H7 (cell line): Measurements from ENCODE around the gene GOLT1A. TPM values are rescaled to one million over a fixed set of nuclear protein-coding genes. Genes with fewer than 3 reads are reported as not detected.
"Not testable (repeated sequence)": the region's sequence is repeated elsewhere in the genome, so short reads cannot be mapped to it uniquely, and the experiment has no call there.

ENCODE experiments used
- DNase-seq: peaks from one replicate; pipeline ENCODE4 v3.0.0; 2012
- H3K27me3 ChIP-seq: 2 replicates; pipeline ENCODE4 v1.6.0; 2011; ENCODE audit warnings: mild to moderate bottlenecking, low read length; ENCODE audit not compliant: control insufficient read depth, insufficient read depth
- H3K36me3 ChIP-seq: replicated peaks from 2 replicates; pipeline ENCODE4 v1.5.1; 2011; ENCODE audit warnings: low read length; ENCODE audit not compliant: control insufficient read depth, insufficient read depth
- H3K4me3 ChIP-seq: 2 replicates; pipeline ENCODE4 v1.5.1; 2011; ENCODE audit warnings: low read depth, mild to moderate bottlenecking, control low read depth, low read length, moderate library complexity; ENCODE audit not compliant: insufficient read depth
- total RNA-seq: library from RNA; depleted of rRNA; stranded (reverse); fragments of >200 nt; shearing (Covaris generic); gene quantifications from 2 replicates; pipeline ENCODE4 v1.2.3, GENCODE V29; 2014

The GOLT1A gene
- total RNA-seq, 1 experiment from 2014 or later, result 0.76 TPM

- no peaks in the 10 kb centered on the region for H3K27me3 ChIP-seq
- H3K4me3 ChIP-seq, result no peak overlapping the region
- no peaks in the 10 kb centered on the region for H3K36me3 ChIP-seq
- no peak for DNase-seq
Measured at GRCh38 chr1:204254031-204254661, 40.4 kb upstream of the GOLT1A start.

- DNase-seq, result no peak
- Histone ChIP-seq H3K27me3 (no peaks in the 10 kb centered on the region), H3K4me3 (no peak overlapping the region), H3K36me3 (no peaks in the 10 kb centered on the region)
Measured at GRCh38 chr1:204251926-204252689, 38.3 kb upstream of the GOLT1A start.

GRCh38 chr1:204251286-204251685 is 37.5 kb upstream of the GOLT1A start:
- no peak overlapping the region for H3K4me3 ChIP-seq
- no peaks in the 10 kb centered on the region for H3K27me3 ChIP-seq
- H3K36me3 ChIP-seq, result no peaks in the 10 kb centered on the region
- DNase-seq, result no peak

DNA sequence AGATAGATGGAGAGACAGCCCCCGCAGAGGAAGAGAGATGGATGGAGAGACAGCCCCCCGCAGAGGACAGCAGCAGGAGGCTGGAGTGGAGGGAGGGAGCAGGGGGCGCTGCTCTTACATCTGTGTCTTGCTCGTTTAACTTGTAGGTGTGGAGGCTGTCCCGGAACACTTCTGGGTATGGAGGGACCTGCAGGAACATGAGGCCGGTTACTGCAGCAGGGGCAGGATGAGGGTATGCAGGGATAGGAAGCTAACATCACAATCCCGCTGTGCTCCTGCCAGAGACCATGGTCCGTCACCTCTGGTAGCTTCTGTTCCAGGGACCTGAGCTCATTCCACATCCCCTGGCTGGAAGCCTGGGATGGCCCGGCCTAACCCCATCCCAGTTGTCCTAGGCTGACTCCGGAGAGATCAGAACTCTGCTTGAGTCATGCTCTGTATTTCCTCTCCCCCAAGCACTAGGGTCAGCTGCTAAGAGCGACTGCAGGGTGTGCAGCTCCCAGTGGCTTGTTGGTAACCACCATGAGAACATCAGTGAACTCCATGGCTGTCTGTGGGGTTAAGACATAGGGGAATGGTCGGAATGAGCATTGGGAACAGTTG is 36.7 kb upstream of the GOLT1A start:
- no peak for DNase-seq
- Histone ChIP-seq H3K4me3 (no peak overlapping the region), H3K36me3 (no peaks in the 10 kb centered on the region)

DNA sequence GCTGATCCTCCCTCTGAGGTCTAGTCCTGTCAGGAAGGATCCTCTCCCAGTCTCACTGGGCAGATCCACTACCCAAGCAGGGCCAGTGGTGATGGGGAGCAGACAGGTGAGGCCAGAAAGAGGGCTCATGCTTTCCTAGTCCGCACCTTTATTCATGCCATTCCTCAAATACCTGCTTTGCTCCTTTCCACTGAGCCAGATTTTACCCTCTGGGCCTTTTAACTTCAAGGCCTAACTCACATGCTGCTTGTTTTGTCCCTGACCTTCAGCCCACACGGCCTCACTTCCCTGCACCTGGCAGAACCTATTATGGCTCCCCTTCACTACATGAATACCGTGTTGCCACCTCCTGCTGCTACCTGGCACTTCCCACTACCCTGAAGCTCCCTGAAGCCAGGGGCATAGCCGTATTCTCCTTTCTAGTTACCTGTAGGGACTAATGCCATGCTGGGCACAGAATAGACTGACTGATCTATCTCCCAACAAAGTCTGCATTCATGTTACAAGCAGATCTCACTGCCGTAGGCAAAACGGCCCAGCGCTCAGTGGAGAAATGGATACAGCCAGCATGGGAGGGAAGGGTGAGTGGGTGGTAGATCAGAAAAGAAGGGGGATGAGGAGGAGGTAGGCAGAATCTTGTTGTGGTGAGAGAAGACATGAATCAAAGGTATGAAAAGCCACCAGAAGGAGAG is 36.1 kb upstream of the GOLT1A start:
- Histone ChIP-seq H3K4me3 (no peak overlapping the region), H3K36me3 (no peaks in the 10 kb centered on the region), H3K27me3 (no peaks in the 10 kb centered on the region)
- no peak for DNase-seq

More for the DNA sequence above, 36.7 kb upstream of the GOLT1A start:
- H3K27me3 ChIP-seq, result no peaks in the 10 kb centered on the region

DNA sequence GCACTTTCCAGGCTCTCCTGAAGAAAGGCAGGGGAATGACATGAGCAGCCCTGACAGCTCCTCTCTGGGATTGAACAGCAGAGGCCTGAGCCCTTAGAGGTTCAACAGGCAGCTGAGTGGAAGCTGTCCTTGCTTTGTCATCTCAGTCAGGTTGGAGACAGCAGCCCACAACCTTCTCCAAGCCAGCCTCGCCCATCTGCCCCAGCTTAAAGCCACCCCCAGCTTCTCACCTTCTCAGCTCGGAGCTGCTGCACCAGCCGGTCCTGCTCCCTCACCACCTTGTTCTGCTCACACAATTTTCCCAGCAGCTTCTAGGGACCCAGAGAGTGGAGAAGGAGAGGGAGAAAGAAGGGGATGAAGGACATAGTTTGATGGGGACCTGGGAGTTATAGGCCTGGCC is 35.2 kb upstream of the GOLT1A start:
- Histone ChIP-seq H3K36me3 (no peaks in the 10 kb centered on the region), H3K4me3 (no peak overlapping the region), H3K27me3 (no peaks in the 10 kb centered on the region)
- DNase-seq, result no peak

DNA sequence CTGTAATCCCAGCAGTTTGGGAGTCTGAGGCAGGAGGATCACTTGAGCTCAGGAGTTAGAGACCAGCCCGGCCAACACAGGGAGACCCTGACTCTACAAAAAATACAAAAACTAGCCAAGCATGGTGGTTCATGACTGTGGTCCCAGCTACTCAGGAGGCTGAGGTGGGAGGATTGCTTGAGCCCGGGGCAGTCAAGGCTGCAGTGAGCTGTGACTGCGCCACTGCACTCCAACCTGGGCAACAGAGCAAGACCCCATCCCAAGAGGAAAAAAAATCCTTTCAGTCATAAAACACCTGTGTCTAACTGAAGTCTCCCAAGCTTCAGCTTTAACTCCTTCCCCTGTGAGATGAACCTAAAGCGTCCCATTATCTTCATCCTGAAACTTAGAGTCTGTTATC is 33.1 kb upstream of the GOLT1A start:
- H3K27me3 ChIP-seq, result no peaks in the 10 kb centered on the region
- no peak overlapping the region for H3K4me3 ChIP-seq

DNA sequence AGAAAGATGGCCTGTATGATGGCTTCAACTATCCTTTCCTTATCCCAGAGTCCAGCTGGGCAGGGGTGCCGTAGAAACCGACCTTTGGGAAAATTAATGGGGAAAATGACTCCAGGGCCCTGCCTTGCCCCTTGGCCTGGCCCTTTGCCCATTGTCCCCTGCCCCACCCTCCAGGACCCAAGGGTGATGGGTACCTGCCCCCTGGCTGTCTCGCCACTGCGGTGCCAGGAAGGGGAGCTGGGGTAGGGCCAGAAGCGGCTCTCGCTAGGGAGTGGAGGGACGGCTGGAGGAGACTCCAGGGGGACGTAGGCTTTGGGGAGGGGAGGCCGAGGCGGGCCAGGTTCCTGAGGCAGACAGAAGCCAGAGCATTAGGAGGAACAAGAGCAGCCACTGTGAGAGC is 29.1 kb upstream of the GOLT1A start:
- Histone ChIP-seq H3K36me3 (no peaks in the 10 kb centered on the region), H3K27me3 (no peaks in the 10 kb centered on the region), H3K4me3 (no peak overlapping the region)
- no peak for DNase-seq

More for the DNA sequence above, 33.1 kb upstream of the GOLT1A start:
- DNase-seq, result no peak
- no peaks in the 10 kb centered on the region for H3K36me3 ChIP-seq

- Histone ChIP-seq H3K36me3 (no peaks in the 10 kb centered on the region), H3K27me3 (no peaks in the 10 kb centered on the region), H3K4me3 (no peak overlapping the region)
- DNase-seq, result no peak
Measured at GRCh38 chr1:204241914-204242313, 28.1 kb upstream of the GOLT1A start.

- H3K36me3 ChIP-seq, result no peaks in the 10 kb centered on the region
- H3K4me3 ChIP-seq, result no peak overlapping the region
Measured at GRCh38 chr1:204241050-204241449, 27.3 kb upstream of the GOLT1A start.

DNA sequence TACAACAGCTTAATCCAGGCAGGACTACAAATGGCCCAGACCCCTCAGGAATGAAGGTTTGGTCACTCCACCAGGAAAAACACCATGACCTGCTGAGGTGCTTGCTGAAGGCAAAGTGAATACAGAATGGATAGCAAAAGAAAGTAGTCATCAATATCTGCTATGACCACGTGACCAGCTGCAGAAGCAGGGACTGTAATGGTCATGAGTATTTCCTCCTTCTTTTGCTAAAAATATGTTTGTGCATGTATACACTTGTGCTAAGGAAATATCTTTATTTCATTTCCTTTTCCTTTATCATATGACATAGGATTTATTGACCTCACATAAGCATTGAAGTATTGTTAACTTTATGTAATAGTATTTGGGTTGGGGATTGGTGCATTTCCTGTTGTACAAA is 26.4 kb upstream of the GOLT1A start:
- DNase-seq, result no peak
- H3K4me3 ChIP-seq, result no peak overlapping the region
- no peaks in the 10 kb centered on the region for H3K36me3 ChIP-seq
- no peaks in the 10 kb centered on the region for H3K27me3 ChIP-seq

More at GRCh38 chr1:204241050-204241449, 27.3 kb upstream of the GOLT1A start:
- no peak for DNase-seq
- no peaks in the 10 kb centered on the region for H3K27me3 ChIP-seq

- not testable (repeated sequence) for H3K36me3 ChIP-seq, DNase-seq, H3K27me3 ChIP-seq, H3K4me3 ChIP-seq
Measured at GRCh38 chr1:204239401-204239800, 25.6 kb upstream of the GOLT1A start.

DNA sequence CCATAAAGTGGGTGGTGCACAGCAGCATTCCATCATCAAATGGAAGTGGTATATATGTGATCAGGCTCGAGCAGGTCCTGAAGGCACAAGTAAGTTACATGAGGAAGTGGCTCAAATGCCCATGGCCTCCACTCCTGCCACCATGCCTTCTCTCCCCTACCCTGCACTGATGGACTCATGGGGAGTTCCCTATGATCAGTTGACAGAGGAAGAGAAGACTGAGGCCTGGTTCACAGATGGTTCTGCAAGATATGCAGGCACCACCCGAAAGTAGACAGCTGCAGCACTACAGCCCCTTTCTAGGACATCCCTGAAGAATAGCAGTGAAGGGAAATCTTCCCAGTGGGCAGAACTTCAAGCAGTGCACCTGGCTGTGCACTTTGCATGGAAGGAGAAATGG is 24.7 kb upstream of the GOLT1A start:
- not testable (repeated sequence) for DNase-seq, H3K36me3 ChIP-seq, H3K4me3 ChIP-seq, H3K27me3 ChIP-seq

DNA sequence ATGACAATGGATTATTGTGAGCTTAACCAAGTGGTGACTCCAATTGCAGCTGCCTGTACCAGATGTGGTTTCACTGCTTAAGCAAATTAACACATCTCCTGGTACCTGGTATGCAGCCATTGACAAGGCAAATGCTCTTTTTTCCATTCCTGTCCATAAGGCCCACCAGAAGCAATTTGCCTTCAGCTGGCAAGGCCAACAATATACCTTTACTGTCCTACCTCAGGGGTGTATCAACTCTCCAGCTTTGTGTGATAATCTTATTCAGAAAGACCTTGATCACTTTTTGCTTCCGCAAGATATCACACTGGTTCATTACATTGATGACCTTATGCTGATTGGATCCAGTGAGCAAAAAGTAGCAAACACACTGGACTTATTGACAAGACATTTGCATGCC is 23.7 kb upstream of the GOLT1A start:
- H3K4me3 ChIP-seq, H3K27me3 ChIP-seq, H3K36me3 ChIP-seq, DNase-seq: not testable (repeated sequence)

- H3K27me3 ChIP-seq, result no peaks in the 10 kb centered on the region
- DNase-seq, result no peak
- H3K4me3 ChIP-seq, result no peak overlapping the region
- H3K36me3 ChIP-seq, result no peaks in the 10 kb centered on the region
Measured at GRCh38 chr1:204232526-204232925, 18.7 kb upstream of the GOLT1A start.
